ENCODE results near the gene LCE1B. TPM values are rescaled to one million over a fixed set of nuclear protein-coding genes. Genes with fewer than 3 reads are reported as not detected.

LCE1B gene
- total and polyA plus RNA-seq, 7 experiments from 2014 or later = not detected

- DNase-seq (no peak), ATAC-seq (no peak)
- POLR2A ChIA-PET = no interaction called here
- no peaks in the 10 kb centered on the region for H3K27me3 ChIP-seq (ENCODE audit: control insufficient read depth in 2 of 2, insufficient read depth in 2 of 2, low read length in 2 of 2)
- CTCF ChIA-PET = no interaction called here
- Mint-ChIP-seq H3K4me3 (no peak overlapping the region), H3K36me3 (no peaks in the 10 kb centered on the region), H3K4me1 (peaks cover 0 to 2% (median 0%) of the 10 kb centered on the region in 7 donors), H3K9me3 (peaks cover 0 to 2% (median 0%) of the 10 kb centered on the region in 11 donors), H3K27ac (no peak overlapping the region), H3K27me3 (peaks cover 2 to 26% (median 23%) of the 10 kb centered on the region in 5 donors)
- H3K9me3 ChIP-seq (ENCODE audit: control insufficient read depth in 2 of 3, low read length in 3 of 3) = no peaks in the 10 kb centered on the region
- no peaks in the 10 kb centered on the region for H3K36me3 ChIP-seq (ENCODE audit: control insufficient read depth in 2 of 3, insufficient read depth in 3 of 3, low read length in 3 of 3)
- H3K27ac ChIP-seq (ENCODE audit: low read depth, low read length) = no peak overlapping the region
- no peak overlapping the region for H3K4me3 ChIP-seq (ENCODE audit: low read length)
- intact Hi-C loops (cut with micrococcal nuclease) = no loop called here
- H3K4me1 ChIP-seq (ENCODE audit: control insufficient read depth in 2 of 2, insufficient read depth in 2 of 2, low read length in 2 of 2) = no peaks in the 10 kb centered on the region
Observed at GRCh38 chr1:152817309-152817708, 5.5 kb downstream of the LCE1B start.

DNA sequence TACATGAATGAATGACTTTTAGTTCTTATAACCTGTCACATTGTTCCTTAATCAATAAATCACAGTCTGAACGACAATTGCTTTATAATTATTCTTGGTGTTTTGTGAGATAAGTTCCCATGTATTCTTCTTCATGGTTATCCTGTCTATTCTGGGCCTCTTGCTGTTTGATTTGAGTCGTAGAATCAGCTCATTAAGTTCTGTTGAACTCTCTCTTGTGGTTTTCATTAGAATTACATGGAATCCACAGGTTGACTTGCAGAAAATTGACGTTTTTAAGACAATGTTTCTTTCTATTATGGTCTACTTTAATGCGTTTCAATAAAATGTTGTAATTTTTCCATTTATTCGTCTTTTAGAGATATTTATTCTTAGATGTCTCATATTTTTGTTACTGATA lies 11.5 kb downstream of the LCE1B start:
- Mint-ChIP-seq H3K4me1 (peaks cover 0 to 2% (median 0%) of the 10 kb centered on the region in 7 donors), H3K27ac (no peak overlapping the region), H3K36me3 (peaks cover 0 to 3% (median 0%) of the 10 kb centered on the region in 5 donors), H3K27me3 (peaks cover 15 to 37% (median 27%) of the 10 kb centered on the region in 5 donors), H3K4me3 (no peak overlapping the region), H3K9me3 (peaks cover 0 to 5% (median 0%) of the 10 kb centered on the region in 11 donors)
- H3K27me3 ChIP-seq (ENCODE audit: control insufficient read depth in 2 of 2, insufficient read depth in 2 of 2, low read length in 2 of 2) = peaks cover 0 to 4% of the 10 kb centered on the region in 2 donors
- ChIA-PET POLR2A (no interaction called here), CTCF (no interaction called here)
- ATAC-seq = no peak
- no peak overlapping the region for H3K4me3 ChIP-seq (ENCODE audit: low read length)
- intact Hi-C loops (cut with micrococcal nuclease) = no loop called here
- no peak for DNase-seq
- H3K36me3 ChIP-seq (ENCODE audit: control insufficient read depth in 2 of 3, insufficient read depth in 3 of 3, low read length in 3 of 3) = no peaks in the 10 kb centered on the region
- H3K9me3 ChIP-seq (ENCODE audit: control insufficient read depth in 2 of 3, low read length in 3 of 3) = no peaks in the 10 kb centered on the region
- H3K27ac ChIP-seq (ENCODE audit: low read depth, low read length) = no peak overlapping the region
- no peaks in the 10 kb centered on the region for H3K4me1 ChIP-seq (ENCODE audit: control insufficient read depth in 2 of 2, insufficient read depth in 2 of 2, low read length in 2 of 2)

- no peak overlapping the region for H3K27ac ChIP-seq (ENCODE audit: low read depth, low read length)
- POLR2A ChIA-PET = no interaction called here
Observed at GRCh38 chr1:152824964-152825363, 13.2 kb downstream of the LCE1B start.

DNA sequence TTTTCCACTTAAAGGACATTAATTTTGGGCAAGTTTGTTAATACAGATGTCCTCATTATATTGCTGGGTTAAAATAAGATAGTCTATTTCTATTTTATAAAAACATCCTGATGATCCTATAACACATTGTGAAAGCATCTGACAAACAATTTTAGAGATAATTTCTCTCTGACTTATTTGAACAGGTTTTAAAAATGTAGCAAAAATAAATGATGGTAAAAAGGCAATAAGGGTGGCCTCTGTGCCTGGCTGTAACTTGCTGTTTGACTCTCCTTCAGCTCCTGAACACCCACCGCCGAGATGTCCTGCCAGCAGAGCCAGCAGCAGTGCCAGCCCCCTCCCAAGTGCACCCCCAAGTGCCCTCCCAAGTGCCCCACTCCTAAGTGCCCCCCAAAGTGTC lies 15.4 kb downstream of the LCE1B start, which contains the start of gene LCE1A:
LCE1A (plus strand) TSS at position 301 of the 400 bp plus-strand sequence; CDS start at position 301, 0 bp downstream.
- Mint-ChIP-seq H3K36me3 (peaks cover 0 to 3% (median 0%) of the 10 kb centered on the region in 5 donors), H3K27me3 (peaks cover 17 to 61% (median 48%) of the 10 kb centered on the region in 5 donors), H3K27ac (no peak within 1 kb of the TSS), H3K9me3 (peaks cover 0 to 6% (median 0%) of the 10 kb centered on the region in 11 donors), H3K4me1 (no peaks in the 10 kb centered on the region), H3K4me3 (no peak within 1 kb of the TSS)
- H3K9me3 ChIP-seq (ENCODE audit: control insufficient read depth in 2 of 3, low read length in 3 of 3) = no peaks in the 10 kb centered on the region
- no peaks in the 10 kb centered on the region for H3K4me1 ChIP-seq (ENCODE audit: control insufficient read depth in 2 of 2, insufficient read depth in 2 of 2, low read length in 2 of 2)
- H3K36me3 ChIP-seq (ENCODE audit: control insufficient read depth in 2 of 3, insufficient read depth in 3 of 3, low read length in 3 of 3) = no peaks in the 10 kb centered on the region
- DNase-seq (no peak), ATAC-seq (no peak)
- intact Hi-C loops (cut with micrococcal nuclease) = no loop called here
- ChIA-PET POLR2A (no interaction called here), CTCF (no interaction called here)
- no peak within 1 kb of the TSS for H3K27ac ChIP-seq (ENCODE audit: low read depth, low read length)
- H3K4me3 ChIP-seq (ENCODE audit: low read length) = no peak within 1 kb of the TSS
- H3K27me3 ChIP-seq (ENCODE audit: control insufficient read depth in 2 of 2, insufficient read depth in 2 of 2, low read length in 2 of 2) = peaks cover 0 to 4% of the 10 kb centered on the region in 2 donors

More at GRCh38 chr1:152824964-152825363, 13.2 kb downstream of the LCE1B start:
- intact Hi-C loops (cut with micrococcal nuclease) = no loop called here
- Histone ChIP-seq H3K36me3 (ENCODE audit: control insufficient read depth in 2 of 3, insufficient read depth in 3 of 3, low read length in 3 of 3) (no peaks in the 10 kb centered on the region), H3K4me1 (ENCODE audit: control insufficient read depth in 2 of 2, insufficient read depth in 2 of 2, low read length in 2 of 2) (no peaks in the 10 kb centered on the region), H3K4me3 (ENCODE audit: low read length) (no peak overlapping the region), H3K27me3 (ENCODE audit: control insufficient read depth in 2 of 2, insufficient read depth in 2 of 2, low read length in 2 of 2) (peaks cover 0 to 4% of the 10 kb centered on the region in 2 donors), H3K9me3 (ENCODE audit: control insufficient read depth in 2 of 3, low read length in 3 of 3) (no peaks in the 10 kb centered on the region)
- DNase-seq (no peak), ATAC-seq (no peak)
- Mint-ChIP-seq H3K4me1 (no peaks in the 10 kb centered on the region), H3K36me3 (peaks cover 0 to 3% (median 0%) of the 10 kb centered on the region in 5 donors), H3K27me3 (peaks cover 18 to 52% (median 40%) of the 10 kb centered on the region in 5 donors), H3K4me3 (no peak overlapping the region), H3K27ac (no peak overlapping the region), H3K9me3 (peaks cover 0 to 4% (median 0%) of the 10 kb centered on the region in 11 donors)
- CTCF ChIA-PET = no interaction called here

- ChIA-PET CTCF (no interaction called here), POLR2A (no interaction called here)
- Mint-ChIP-seq H3K27ac (no peak overlapping the region), H3K9me3 (peaks cover 0 to 4% (median 0%) of the 10 kb centered on the region in 11 donors), H3K27me3 (peaks cover 5 to 35% (median 9%) of the 10 kb centered on the region in 5 donors), H3K4me3 (no peak overlapping the region), H3K4me1 (no peaks in the 10 kb centered on the region), H3K36me3 (no peaks in the 10 kb centered on the region)
- no peaks in the 10 kb centered on the region for H3K36me3 ChIP-seq (ENCODE audit: control insufficient read depth in 2 of 3, insufficient read depth in 3 of 3, low read length in 3 of 3)
- H3K4me1 ChIP-seq (ENCODE audit: control insufficient read depth in 2 of 2, insufficient read depth in 2 of 2, low read length in 2 of 2) = no peaks in the 10 kb centered on the region
- H3K27ac ChIP-seq (ENCODE audit: low read depth, low read length) = no peak overlapping the region
- intact Hi-C loops (cut with micrococcal nuclease) = no loop called here
- ATAC-seq = no peak
- H3K9me3 ChIP-seq (ENCODE audit: control insufficient read depth in 2 of 3, low read length in 3 of 3) = no peaks in the 10 kb centered on the region
- H3K27me3 ChIP-seq (ENCODE audit: control insufficient read depth in 2 of 2, insufficient read depth in 2 of 2, low read length in 2 of 2) = no peaks in the 10 kb centered on the region
- H3K4me3 ChIP-seq (ENCODE audit: low read length) = no peak overlapping the region
- no peak for DNase-seq
Observed at GRCh38 chr1:152836870-152837269, 25.1 kb downstream of the LCE1B start.

- Mint-ChIP-seq H3K4me3 (no peak within 1 kb of the TSS), H3K36me3 (no peaks in the 10 kb centered on the region), H3K27me3 (peaks cover 9 to 44% (median 25%) of the 10 kb centered on the region in 5 donors), H3K27ac (no peak within 1 kb of the TSS), H3K9me3 (peaks cover 0 to 4% (median 0%) of the 10 kb centered on the region in 11 donors), H3K4me1 (no peaks in the 10 kb centered on the region)
- POLR2A ChIA-PET = no interaction called here
- Histone ChIP-seq H3K27ac (ENCODE audit: low read depth, low read length) (no peak within 1 kb of the TSS), H3K9me3 (ENCODE audit: control insufficient read depth in 2 of 3, low read length in 3 of 3) (no peaks in the 10 kb centered on the region), H3K27me3 (ENCODE audit: control insufficient read depth in 2 of 2, insufficient read depth in 2 of 2, low read length in 2 of 2) (no peaks in the 10 kb centered on the region), H3K4me1 (ENCODE audit: control insufficient read depth in 2 of 2, insufficient read depth in 2 of 2, low read length in 2 of 2) (no peaks in the 10 kb centered on the region), H3K36me3 (ENCODE audit: control insufficient read depth in 2 of 3, insufficient read depth in 3 of 3, low read length in 3 of 3) (no peaks in the 10 kb centered on the region), H3K4me3 (ENCODE audit: low read length) (no peak within 1 kb of the TSS)
- DNase-seq (no peak), ATAC-seq (no peak)
- intact Hi-C loops (cut with micrococcal nuclease) = no loop called here
- CTCF ChIA-PET = no interaction called here
Observed at GRCh38 chr1:152842556-152842955, 30.8 kb downstream of the LCE1B start, which contains the start of gene LCE6A. TSS of gene LCE6A (plus strand) at chr1:152842856. CDS start at chr1:152843521, 665 bp downstream.

DNA sequence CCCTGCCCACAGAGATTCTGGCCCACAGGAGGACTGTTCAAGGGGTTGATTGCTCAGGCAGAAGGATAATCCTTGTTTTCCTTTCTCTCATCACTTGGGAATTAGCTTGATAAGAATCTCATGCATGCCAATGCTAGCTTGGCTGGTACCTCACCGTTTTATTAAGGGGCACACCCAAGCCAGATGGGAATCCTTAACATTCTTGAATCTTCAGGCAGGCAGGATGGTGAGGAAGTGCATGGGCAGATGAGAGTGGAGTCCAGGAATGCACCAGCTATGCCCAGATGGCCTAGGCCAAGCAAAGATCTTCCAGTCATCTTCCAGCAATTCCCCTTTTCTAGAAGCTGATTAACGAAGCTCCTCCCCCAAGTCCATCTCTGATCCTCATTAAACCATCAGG lies 43.9 kb downstream of the LCE1B start:
- Mint-ChIP-seq H3K27ac (no peak overlapping the region), H3K36me3 (no peaks in the 10 kb centered on the region), H3K4me3 (no peak overlapping the region), H3K27me3 (peaks cover 3 to 31% (median 21%) of the 10 kb centered on the region in 5 donors), H3K9me3 (no peaks in the 10 kb centered on the region), H3K4me1 (no peaks in the 10 kb centered on the region)
- intact Hi-C loops (cut with micrococcal nuclease) = no loop called here
- ATAC-seq (no peak), DNase-seq (no peak)
- POLR2A ChIA-PET = no interaction called here
- H3K4me3 ChIP-seq (ENCODE audit: low read length) = no peak overlapping the region
- H3K4me1 ChIP-seq (ENCODE audit: control insufficient read depth in 2 of 2, insufficient read depth in 2 of 2, low read length in 2 of 2) = no peaks in the 10 kb centered on the region
- no peak overlapping the region for H3K27ac ChIP-seq (ENCODE audit: low read depth, low read length)
- no peaks in the 10 kb centered on the region for H3K9me3 ChIP-seq (ENCODE audit: control insufficient read depth in 2 of 3, low read length in 3 of 3)
- no peaks in the 10 kb centered on the region for H3K36me3 ChIP-seq (ENCODE audit: control insufficient read depth in 2 of 3, insufficient read depth in 3 of 3, low read length in 3 of 3)
- CTCF ChIA-PET = no interaction called here
- peaks cover 0 to 3% of the 10 kb centered on the region in 2 donors for H3K27me3 ChIP-seq (ENCODE audit: control insufficient read depth in 2 of 2, insufficient read depth in 2 of 2, low read length in 2 of 2)

All from naive thymus-derived CD4-positive, alpha-beta T cell (primary cell).